ENCODE results near the gene S100A3. TPM values are rescaled to one million over a fixed set of nuclear protein-coding genes. Genes with fewer than 3 reads are reported as not detected.

S100A3 gene
- total RNA-seq: 0.59 and 1.4 TPM in 2 replicates

GRCh38 chr1:153548722-153549688, at the start of gene S100A3:
Gene S100A3 (minus strand): TSS chr1:153549258. CDS start chr1:153548485, 773 bp downstream.

GRCh38 chr1:153565529-153566374, 16.7 kb upstream of the S100A3 start, which contains the start of gene S100A2:
Gene S100A2 (minus strand): TSS chr1:153565844. CDS start chr1:153563877, 1,967 bp downstream.

GRCh38 chr1:153545067-153546055, 3.7 kb downstream of the S100A3 start, which contains the start of gene S100A4:
Gene S100A4 (minus strand): TSS chr1:153545806. CDS start chr1:153544794, 1,012 bp downstream.

GRCh38 chr1:153540394-153541361, 8.4 kb downstream of the S100A3 start, which contains the start of gene S100A5:
Gene S100A5 (minus strand): TSS chr1:153540934. CDS start chr1:153540191, 743 bp downstream.

GRCh38 chr1:153535242-153536011, 13.6 kb downstream of the S100A3 start, which contains the start of gene S100A6:
Gene S100A6 (minus strand): TSS chr1:153535991. CDS start chr1:153535339, 652 bp downstream.

Other genes starting within 250 kb of the S100A3 start
- not detected in 2 replicates for gene PGLYRP3, start 236.3 kb downstream of the S100A3 start, total RNA-seq
- gene PGLYRP4, start 200.4 kb downstream of the S100A3 start, total RNA-seq: not detected in 2 replicates
- gene S100A9, start 191.4 kb downstream of the S100A3 start, total RNA-seq: not detected in 2 replicates
- gene S100A12, start 173.6 kb downstream of the S100A3 start, total RNA-seq: not detected in 2 replicates
- not detected in 2 replicates for gene S100A8, start 158.2 kb downstream of the S100A3 start, total RNA-seq
- not detected in 2 replicates for gene S100A7A, start 132.7 kb downstream of the S100A3 start, total RNA-seq
- gene S100A7, start 88.6 kb downstream of the S100A3 start, total RNA-seq: not detected in 2 replicates
- 237 and 536 TPM in 2 replicates for gene S100A6, start 13.3 kb downstream of the S100A3 start, total RNA-seq
- not detected in 2 replicates for gene S100A5, start 8.3 kb downstream of the S100A3 start, total RNA-seq
- gene S100A4, start 3.5 kb downstream of the S100A3 start, total RNA-seq: 6.1 and 6.5 TPM in 2 replicates
- 0.59 and 1.4 TPM in 2 replicates for gene S100A2, start 16.6 kb upstream of the S100A3 start, total RNA-seq
- gene S100A16, start 63.9 kb upstream of the S100A3 start, total RNA-seq: 146 and 351 TPM in 2 replicates
- gene S100A14, start 67.1 kb upstream of the S100A3 start, total RNA-seq: not detected in 2 replicates
- gene S100A13, start 78.2 kb upstream of the S100A3 start, total RNA-seq: 56.3 and 76.0 TPM in 2 replicates
- gene S100A1, start 79.2 kb upstream of the S100A3 start, total RNA-seq: under 0.01 TPM in 1 of 2 replicates, not detected in the other
- gene CHTOP, start 84.8 kb upstream of the S100A3 start, total RNA-seq: 26.7 and 31.8 TPM in 2 replicates
- gene SNAPIN, start 109.4 kb upstream of the S100A3 start, total RNA-seq: 36.3 and 51.4 TPM in 2 replicates
- 166 and 199 TPM in 2 replicates for gene ILF2, start 121.7 kb upstream of the S100A3 start, total RNA-seq
- gene NPR1, start 129.4 kb upstream of the S100A3 start, total RNA-seq: under 0.01 and 0.05 TPM in 2 replicates
- 34.1 and 55.4 TPM in 2 replicates for gene INTS3, start 178.8 kb upstream of the S100A3 start, total RNA-seq
- 4.5 and 4.8 TPM in 2 replicates for gene SLC27A3, start 226.1 kb upstream of the S100A3 start, total RNA-seq